Measurements from ENCODE around the gene SAMD4A.

GRCh38 chr14:54691525-54692283 is 124.8 kb downstream of the SAMD4A start:
- peak; percentile 84 to 92 (median 88) for TF ChIP-seq CTCF (IDR thresholded peaks at IDR 0.05)
- no peak for TF ChIP-seq POLR2A (IDR thresholded peaks at IDR 0.05)
